Stimulated activated CD4-positive, alpha-beta T cell treated with anti-CD3 and anti-CD28 coated beads, Interleukin-1b, Interleukin-23, amount 100 ng/mL, for 4 hours (primary cell): ENCODE results near the gene GBGT1.
A peak's percentile ranks its signal among the peaks of the same experiment; 100 is the strongest.

Experiments
- DNase-seq, 2 donors: peaks; one replicate each; pipeline ENCODE4 v3.0.0-alpha.2; 2020; ENCODE audit warnings: low read depth in 2 of 2

GBGT1 gene

GRCh38 chr9:133162861-133163503 lies 732 bp downstream of the GBGT1 start:
- DNase-seq: no peak

- DNase-seq: no peak
Measured at GRCh38 chr9:133161547-133161950, 2.2 kb downstream of the GBGT1 start.

GRCh38 chr9:133160742-133161546 lies 2.8 kb downstream of the GBGT1 start:
- DNase-seq: no peak

- DNase-seq: no peak
Measured at GRCh38 chr9:133158695-133159094, 5.0 kb downstream of the GBGT1 start.

- DNase-seq: no peak
Measured at GRCh38 chr9:133155156-133155555, 8.6 kb downstream of the GBGT1 start.

- no peak for DNase-seq
Measured at GRCh38 chr9:133154097-133154989, 9.4 kb downstream of the GBGT1 start.

- no peak for DNase-seq
Measured at GRCh38 chr9:133153227-133154096, 10.3 kb downstream of the GBGT1 start.

- no peak for DNase-seq
Measured at GRCh38 chr9:133151601-133152525, 11.9 kb downstream of the GBGT1 start.

GRCh38 chr9:133151041-133151440 lies 12.7 kb downstream of the GBGT1 start:
- no peak for DNase-seq

- peak; percentile 66 to 79 for DNase-seq
Measured at GRCh38 chr9:133149130-133150015, 14.3 kb downstream of the GBGT1 start.

- DNase-seq: peak in 1 of 2 donors; percentile 57
Measured at GRCh38 chr9:133148199-133149129, 15.2 kb downstream of the GBGT1 start.

GRCh38 chr9:133147412-133148198 lies 16.1 kb downstream of the GBGT1 start:
- peak; percentile 77 to 81 for DNase-seq

GRCh38 chr9:133146746-133147411 lies 16.8 kb downstream of the GBGT1 start:
- DNase-seq: no peak

GRCh38 chr9:133144904-133145851 lies 18.5 kb downstream of the GBGT1 start:
- no peak for DNase-seq

- DNase-seq: peak; percentile 68 to 87
Measured at GRCh38 chr9:133144142-133144903, 19.4 kb downstream of the GBGT1 start.
